Measurements from ENCODE around the gene RNF212B.

Gene RNF212B

GRCh38 chr14:23294734-23295561, 57.2 kb downstream of the RNF212B start:
- in situ Hi-C loops (cut with MboI; ENCODE audit: low sequenced_read_pairs), result no loop called here

DNA sequence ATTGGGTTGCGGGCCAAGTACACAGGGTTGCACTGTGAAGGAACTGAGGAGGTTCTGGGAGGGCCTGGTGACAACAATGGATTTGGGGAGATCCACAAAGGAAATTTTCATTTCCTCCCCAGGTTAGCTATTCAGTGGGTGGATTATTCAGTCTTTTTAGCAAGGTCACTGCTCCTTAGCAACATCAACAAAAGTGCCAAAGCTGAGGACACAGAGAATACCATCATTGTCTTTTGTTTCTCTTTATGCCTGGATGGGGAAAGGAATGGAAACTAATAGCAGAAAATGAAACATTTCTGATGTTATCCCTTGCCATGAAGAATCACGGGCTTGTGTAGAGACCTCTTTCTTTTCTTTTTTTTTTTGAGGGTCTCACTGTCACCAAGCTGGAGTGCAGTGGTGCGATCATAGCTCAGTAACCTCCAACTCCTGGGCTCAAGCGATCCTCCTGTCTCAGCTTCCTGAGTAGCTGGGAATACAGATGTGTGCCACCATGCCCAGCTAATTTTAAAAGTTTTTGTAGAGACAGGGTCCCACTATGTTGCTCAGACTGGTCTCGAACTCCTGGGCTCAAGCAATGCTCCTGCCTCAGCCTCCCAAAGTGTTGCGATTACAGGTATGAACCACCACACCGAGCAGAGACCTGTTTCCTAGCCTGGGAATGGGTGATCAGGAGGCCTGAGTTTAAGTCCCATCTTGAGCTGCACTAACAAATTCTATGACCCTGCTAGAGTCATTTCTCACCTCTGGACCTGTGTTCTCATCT, 58.5 kb downstream of the RNF212B start:
- in situ Hi-C loops (cut with MboI; ENCODE audit: low sequenced_read_pairs), result no loop called here

- in situ Hi-C loops (cut with MboI; ENCODE audit: low sequenced_read_pairs), result no loop called here
Observed at GRCh38 chr14:23297096-23297495, 59.4 kb downstream of the RNF212B start.

DNA sequence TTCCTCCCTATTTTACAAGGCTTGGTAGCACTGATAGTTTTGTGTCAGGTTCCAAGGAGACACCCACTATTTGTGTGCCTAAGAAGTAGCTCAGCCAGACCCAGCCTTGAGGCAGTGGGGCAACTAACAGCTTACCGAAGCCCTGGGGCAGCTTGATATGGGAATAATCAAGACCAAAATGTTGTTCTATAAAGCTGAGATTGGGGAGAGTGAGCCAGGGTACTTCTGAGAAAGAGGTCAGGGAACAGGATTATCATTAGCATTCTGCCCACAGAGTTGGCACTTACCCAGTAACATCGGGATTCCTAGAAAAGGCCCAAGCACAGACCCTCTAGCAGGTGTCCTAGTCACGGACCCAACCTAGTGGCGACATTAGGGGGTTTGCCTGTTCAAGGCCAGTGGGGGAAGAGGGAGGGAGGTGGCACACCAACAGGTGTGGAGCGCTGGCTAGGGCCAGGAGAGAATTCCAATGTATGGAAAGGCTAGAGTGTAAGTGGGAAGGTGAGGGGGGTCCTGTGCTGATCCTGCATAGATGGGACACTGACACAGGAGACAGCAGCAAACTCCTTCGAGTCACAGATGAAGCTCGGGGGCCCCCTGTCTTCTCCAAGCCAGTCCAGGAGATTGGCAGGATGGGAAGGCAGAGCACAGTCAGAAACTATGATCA, 60.0 kb downstream of the RNF212B start:
- in situ Hi-C loops (cut with MboI; ENCODE audit: low sequenced_read_pairs), result no loop called here

- in situ Hi-C loops (cut with MboI; ENCODE audit: low sequenced_read_pairs), result no loop called here
Observed at GRCh38 chr14:23299211-23299957, 61.6 kb downstream of the RNF212B start.

- in situ Hi-C loops (cut with MboI; ENCODE audit: low sequenced_read_pairs), result no loop called here
Observed at GRCh38 chr14:23299986-23300686, 62.4 kb downstream of the RNF212B start.

DNA sequence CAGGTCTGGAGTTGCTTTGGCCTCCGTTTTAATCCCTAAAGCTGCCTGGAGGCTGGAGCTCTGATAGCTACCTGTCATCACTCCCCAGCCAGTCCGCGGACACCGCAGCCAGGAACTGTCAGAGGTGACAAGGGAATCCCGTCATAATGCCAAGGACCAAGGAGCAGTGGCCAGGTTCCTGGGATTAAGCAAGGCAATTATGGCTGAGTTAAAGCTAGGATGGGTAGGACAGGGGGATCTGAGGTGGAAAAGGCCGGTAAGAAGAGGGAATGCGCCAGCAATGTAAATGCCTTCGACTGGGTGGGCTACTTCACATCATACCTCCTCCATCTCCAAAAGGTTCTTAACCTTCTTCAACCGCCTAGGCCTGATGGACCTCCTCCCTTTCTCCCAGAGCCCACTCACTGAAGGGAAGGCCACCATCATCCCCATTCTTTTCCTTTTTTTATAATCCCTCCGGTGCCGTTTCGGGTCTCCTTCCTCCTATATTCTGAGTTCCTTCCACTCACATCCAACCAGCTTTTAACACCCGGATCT, 63.0 kb downstream of the RNF212B start:
- in situ Hi-C loops (cut with MboI; ENCODE audit: low sequenced_read_pairs), result no loop called here

DNA sequence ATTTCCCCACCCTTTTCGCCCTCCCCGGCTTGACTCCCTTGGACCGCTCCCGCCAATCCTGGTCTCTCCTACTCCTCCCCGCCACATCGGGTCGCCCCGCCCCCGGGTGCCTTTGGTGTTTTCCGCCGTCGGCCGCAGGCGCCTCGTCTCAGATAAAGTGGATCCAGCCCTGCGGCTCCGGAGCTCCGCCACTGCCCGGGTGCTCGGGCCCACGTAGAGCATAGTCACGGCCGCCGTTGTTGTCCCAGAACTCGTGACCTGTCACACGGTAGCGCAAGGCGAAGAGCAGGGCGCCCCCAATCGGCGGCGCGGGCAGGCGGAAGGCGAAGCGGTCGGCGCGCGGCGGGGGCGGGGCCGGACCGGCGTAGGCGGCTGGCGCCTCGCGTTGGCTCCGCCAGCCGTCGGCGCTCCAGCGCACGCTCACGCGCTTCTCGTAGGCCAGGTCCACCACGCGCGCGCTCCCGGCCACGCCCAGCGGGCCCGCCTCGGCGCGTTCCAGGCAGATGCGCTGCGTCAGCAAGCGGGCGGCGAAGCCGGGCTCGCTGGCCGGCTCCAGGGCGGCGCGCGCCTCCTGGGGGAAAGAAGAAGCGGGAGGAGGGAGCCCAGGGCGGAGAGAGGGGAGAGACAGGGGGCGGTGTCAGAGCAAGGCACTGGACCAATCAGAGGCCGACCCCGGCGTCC, 63.7 kb downstream of the RNF212B start:
- in situ Hi-C loops (cut with MboI; ENCODE audit: low sequenced_read_pairs), result no loop called here

GRCh38 chr14:23301969-23302289, 64.2 kb downstream of the RNF212B start:
- in situ Hi-C loops (cut with MboI; ENCODE audit: low sequenced_read_pairs), result no loop called here

DNA sequence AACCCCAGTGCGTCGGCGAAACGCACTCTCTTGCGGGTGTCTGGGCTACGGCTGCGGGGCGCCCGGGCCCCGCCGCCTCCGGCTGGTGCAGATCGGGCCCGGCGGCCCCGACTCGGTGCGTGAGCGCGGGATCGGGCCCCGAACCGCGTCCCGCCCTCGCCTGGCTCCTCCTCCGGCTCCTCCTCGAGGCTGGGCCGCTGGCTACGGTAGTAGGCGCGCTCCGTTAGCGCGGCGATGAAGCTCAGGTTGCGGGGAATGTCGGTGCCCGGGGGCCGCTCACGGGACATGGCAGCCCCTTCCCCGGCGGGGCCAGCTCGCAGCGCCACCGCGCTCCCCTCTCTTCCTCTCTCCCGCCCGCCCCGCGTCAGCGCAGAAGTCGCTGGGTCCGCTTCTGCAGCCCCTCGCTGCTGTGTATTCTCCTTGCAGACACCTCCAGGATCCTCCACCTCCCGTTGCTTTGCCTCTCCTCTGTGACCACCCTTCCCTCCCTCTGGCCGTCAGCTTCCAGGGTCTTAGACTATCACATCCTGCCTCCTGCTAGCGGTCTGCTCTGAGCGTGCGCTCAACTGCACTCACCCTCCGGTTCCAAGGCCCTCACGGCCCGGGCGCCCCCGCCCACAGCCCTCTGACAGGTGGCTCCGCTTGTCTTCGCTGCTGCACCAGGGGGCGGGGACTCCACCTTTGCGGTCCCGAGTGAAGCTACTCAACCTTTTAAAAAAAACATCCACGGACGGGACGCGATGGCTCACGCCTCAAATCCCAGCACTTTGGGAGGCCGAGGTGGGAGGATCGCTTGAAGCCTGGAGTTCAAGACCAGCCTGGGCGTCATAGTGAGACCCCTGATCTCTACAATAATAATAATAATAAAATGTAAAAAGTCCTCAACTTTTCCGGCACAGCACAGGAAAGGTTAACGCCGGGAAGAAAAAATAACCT, 64.8 kb downstream of the RNF212B start, which contains the start of gene PPP1R3E:
TSS of gene PPP1R3E (minus strand) at position 570 of the 936 bp plus-strand sequence. CDS start at position 287, 283 bp downstream.
- in situ Hi-C loops (cut with MboI; ENCODE audit: low sequenced_read_pairs), result no loop called here

GRCh38 chr14:23306412-23307145, 68.8 kb downstream of the RNF212B start, which contains the start of gene BCL2L2:
TSS of gene BCL2L2 (plus strand) at chr14:23306833. CDS start at chr14:23307768, 935 bp downstream.
- in situ Hi-C loops (cut with MboI; ENCODE audit: low sequenced_read_pairs), result no loop called here

- in situ Hi-C loops (cut with MboI; ENCODE audit: low sequenced_read_pairs), result no loop called here
Observed at GRCh38 chr14:23307146-23307530, 69.4 kb downstream of the RNF212B start.

GRCh38 chr14:23307687-23308644, 70.2 kb downstream of the RNF212B start:
- in situ Hi-C loops (cut with MboI; ENCODE audit: low sequenced_read_pairs), result no loop called here

DNA sequence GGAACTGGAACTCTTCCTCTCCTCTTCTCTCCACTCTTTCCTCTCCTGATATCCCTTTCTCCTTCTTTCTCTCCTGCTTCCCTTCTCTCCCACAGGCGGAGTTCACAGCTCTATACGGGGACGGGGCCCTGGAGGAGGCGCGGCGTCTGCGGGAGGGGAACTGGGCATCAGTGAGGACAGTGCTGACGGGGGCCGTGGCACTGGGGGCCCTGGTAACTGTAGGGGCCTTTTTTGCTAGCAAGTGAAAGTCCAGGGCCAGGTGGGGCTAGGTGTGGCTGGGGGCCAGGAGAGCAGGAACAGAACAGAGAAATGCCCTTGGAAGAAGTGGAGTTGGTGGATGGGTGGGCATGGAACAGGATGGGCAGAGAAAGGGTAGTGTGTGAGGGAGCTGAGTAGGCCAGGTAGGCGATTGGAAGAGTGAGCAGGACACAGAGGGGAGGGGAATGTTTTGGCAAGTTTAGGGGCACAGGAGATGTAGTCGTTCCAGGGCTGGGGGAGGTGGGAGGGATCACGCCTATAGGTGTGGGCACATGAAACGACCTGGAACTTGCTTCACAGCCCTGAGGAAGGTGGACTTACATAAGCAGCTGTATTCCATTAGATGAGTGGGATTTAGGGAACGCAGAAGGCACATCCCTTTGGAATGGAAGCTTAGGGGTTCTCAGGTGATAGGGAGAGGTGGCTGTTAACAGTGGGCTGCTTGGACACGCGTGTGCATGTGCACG, 71.1 kb downstream of the RNF212B start:
- in situ Hi-C loops (cut with MboI; ENCODE audit: low sequenced_read_pairs), result no loop called here

DNA sequence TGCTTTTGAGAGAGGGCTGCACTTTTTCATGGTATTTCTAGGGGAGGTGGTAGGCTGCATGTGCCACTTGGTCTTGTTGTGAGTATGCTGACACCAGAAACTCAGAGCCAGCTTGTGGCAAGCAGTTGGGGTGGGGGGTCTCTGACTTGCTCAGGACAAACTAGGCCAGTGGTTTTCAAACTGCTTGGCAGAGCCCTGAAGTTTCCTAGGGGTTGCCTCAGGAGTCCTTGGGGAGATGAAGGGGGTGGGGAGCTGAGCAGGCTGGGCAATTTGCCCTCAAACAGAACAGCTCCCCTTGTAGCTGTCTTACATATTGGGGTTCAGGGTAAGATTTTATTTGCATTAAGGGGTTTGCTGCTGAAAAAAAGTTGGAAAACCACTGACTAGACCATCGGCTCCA, 72.8 kb downstream of the RNF212B start:
- in situ Hi-C loops (cut with MboI; ENCODE audit: low sequenced_read_pairs), result no loop called here

DNA sequence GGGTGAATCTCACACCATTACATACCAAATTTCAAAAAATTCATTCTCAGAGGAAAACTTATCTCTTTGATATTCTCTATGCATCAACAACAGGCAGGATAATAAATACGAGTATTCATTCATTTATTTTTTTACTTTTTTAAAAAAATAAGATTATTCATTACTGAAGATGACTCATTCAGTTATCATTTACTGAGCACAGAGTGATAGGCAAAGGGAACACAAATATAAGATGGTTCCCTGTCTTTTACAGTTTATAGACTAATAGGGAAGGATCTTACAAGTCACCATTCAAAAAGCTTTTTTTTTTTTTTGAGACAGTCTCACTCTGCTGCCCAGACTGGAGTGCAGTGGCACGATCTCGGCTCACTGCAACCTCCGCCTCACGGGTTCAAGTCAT, 78.6 kb downstream of the RNF212B start:
- in situ Hi-C loops (cut with MboI; ENCODE audit: low sequenced_read_pairs), result no loop called here
